Coronary artery (tissue), 2 donors: ENCODE measurements around the gene CDH12.

Experiments used
- DNase-seq: peaks from one replicate; pipeline ENCODE4 v3.0.0-alpha.2; 2017; ENCODE audit warnings: low spot score
- H3K27ac ChIP-seq, 2 donors: fragments of 200-600 bp; sonication (generic); one replicate each; pipeline ENCODE4 v1.5.1; 2016 to 2019
- H3K4me3 ChIP-seq: fragments of 200-600 bp; sonication (generic); 2 replicates; pipeline ENCODE4 v1.5.1; 2016; ENCODE audit warnings: mild to moderate bottlenecking, moderate library complexity
- TF ChIP-seq, protein P1 (sequence below): fragments of 200-600 bp; sonication (generic); IDR thresholded peaks from one replicate; pipeline ENCODE4 v1.5.1; 2019; ENCODE audit warnings: antibody characterized with exemption

Gene CDH12

DNA sequence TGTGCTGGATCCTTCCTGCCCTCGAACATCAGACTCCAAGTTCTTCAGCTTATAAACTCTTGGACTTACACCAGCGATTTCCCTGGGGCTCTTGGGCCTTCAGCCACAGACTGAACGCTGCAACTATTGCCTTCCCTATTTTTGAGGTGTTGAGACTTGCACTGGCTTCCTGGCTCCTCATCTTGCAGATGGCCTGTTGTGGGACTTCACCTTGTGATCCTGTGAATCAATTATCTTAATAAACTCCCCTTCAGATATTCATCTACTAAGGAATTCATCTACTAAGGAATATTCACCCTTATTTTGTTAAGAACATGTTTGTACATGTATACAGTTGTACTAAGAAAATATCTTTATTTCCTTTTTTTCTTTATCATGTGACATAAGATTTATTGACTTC is 1079.7 kb downstream of the CDH12 start:
- TF ChIP-seq, protein P1, sequence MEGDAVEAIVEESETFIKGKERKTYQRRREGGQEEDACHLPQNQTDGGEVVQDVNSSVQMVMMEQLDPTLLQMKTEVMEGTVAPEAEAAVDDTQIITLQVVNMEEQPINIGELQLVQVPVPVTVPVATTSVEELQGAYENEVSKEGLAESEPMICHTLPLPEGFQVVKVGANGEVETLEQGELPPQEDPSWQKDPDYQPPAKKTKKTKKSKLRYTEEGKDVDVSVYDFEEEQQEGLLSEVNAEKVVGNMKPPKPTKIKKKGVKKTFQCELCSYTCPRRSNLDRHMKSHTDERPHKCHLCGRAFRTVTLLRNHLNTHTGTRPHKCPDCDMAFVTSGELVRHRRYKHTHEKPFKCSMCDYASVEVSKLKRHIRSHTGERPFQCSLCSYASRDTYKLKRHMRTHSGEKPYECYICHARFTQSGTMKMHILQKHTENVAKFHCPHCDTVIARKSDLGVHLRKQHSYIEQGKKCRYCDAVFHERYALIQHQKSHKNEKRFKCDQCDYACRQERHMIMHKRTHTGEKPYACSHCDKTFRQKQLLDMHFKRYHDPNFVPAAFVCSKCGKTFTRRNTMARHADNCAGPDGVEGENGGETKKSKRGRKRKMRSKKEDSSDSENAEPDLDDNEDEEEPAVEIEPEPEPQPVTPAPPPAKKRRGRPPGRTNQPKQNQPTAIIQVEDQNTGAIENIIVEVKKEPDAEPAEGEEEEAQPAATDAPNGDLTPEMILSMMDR = no peak

GRCh38 chr5:21765406-21765805 is 1087.7 kb downstream of the CDH12 start:
- no peak for DNase-seq
- Histone ChIP-seq H3K4me3 (no peak overlapping the region), H3K27ac (no peak overlapping the region)
- TF ChIP-seq, protein P1 = no peak

More for the DNA sequence above, 1079.7 kb downstream of the CDH12 start:
- Histone ChIP-seq H3K27ac (no peak overlapping the region), H3K4me3 (no peak overlapping the region)
- DNase-seq = no peak

DNA sequence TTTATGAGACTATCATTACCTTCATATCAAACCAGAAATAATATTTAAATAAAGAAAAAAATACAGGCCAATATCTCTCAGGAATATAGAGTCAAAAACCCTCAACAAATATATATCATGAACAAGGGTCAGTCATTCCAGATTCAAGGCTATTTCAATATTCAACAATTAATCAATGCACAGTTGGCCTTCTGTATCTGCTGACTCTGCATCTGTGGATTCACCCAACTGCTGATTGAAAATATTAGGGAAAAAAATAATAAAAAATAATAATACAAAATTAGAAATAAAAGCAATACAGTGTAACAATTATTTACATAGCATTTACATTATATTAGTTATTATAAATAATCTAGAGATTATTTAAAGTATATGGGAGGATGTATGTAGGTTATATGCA is 1114.0 kb downstream of the CDH12 start:
- TF ChIP-seq, protein P1 = no peak
- Histone ChIP-seq H3K27ac (no peak overlapping the region), H3K4me3 (no peak overlapping the region)

GRCh38 chr5:21723500-21723899 is 1129.6 kb downstream of the CDH12 start:
- no peak for DNase-seq
- TF ChIP-seq, protein P1 = no peak
- Histone ChIP-seq H3K27ac (no peak overlapping the region), H3K4me3 (no peak overlapping the region)

More for the DNA sequence above, 1114.0 kb downstream of the CDH12 start:
- DNase-seq = no peak

GRCh38 chr5:21711866-21712758 is 1141.0 kb downstream of the CDH12 start:
- TF ChIP-seq, protein P1 = no peak
- Histone ChIP-seq H3K27ac (no peak overlapping the region), H3K4me3 (no peak overlapping the region)
- DNase-seq = no peak

DNA sequence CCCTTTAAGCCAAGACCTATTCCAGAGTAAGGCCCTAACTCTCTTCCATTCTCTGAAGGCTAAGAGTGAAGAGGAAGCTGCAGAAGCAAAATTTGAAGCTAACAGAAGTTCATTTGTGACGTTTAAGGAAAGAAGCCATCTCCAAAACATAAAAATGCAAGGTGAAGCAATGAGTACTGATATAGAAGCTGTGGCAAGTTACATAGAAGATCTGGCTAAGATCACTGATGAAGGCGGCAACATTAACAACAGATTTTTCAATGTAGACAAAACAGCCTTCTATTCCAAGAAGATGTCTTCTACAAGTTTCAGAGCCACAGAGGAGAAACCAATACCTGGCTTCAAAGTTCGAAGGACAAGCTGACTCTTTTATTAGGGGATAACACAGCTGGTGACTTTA is 1143.4 kb downstream of the CDH12 start:
- TF ChIP-seq, protein P1 = no peak
- Histone ChIP-seq H3K4me3 (no peak overlapping the region), H3K27ac (no peak overlapping the region)
- DNase-seq = no peak
